ENCODE measurements around the gene REG3A.

The REG3A gene

GRCh38 chr2:79124907-79125720, 34.4 kb downstream of the REG3A start:
- H3K79me2 ChIP-seq (ENCODE audit: insufficient read depth, low read depth): no peaks in the 10 kb centered on the region
- H3K27ac ChIP-seq: no peak overlapping the region
- no peak overlapping the region for H3K9ac ChIP-seq
- H3K4me1 ChIP-seq (ENCODE audit: low read depth, poor library complexity, severe bottlenecking): peaks cover 5% of the 10 kb centered on the region
- H3K27me3 ChIP-seq (ENCODE audit: insufficient read depth, low read depth): no peaks in the 10 kb centered on the region
- no peaks in the 10 kb centered on the region for H4K20me1 ChIP-seq (ENCODE audit: insufficient read depth)
- no peak overlapping the region for H3K4me2 ChIP-seq
- H2AFZ ChIP-seq (ENCODE audit: low read depth): no peak overlapping the region
- TF ChIP-seq CTCF (conservative IDR thresholded peaks at IDR 0.05; ENCODE audit: low read depth, low read length): no peak
- no peak overlapping the region for H3K4me3 ChIP-seq (IDR thresholded peaks at IDR 0.05; ENCODE audit: insufficient read depth, low read depth, low read length)
- no peaks in the 10 kb centered on the region for H3K36me3 ChIP-seq (ENCODE audit: insufficient read depth)

- no peaks in the 10 kb centered on the region for H3K79me2 ChIP-seq (ENCODE audit: insufficient read depth, low read depth)
- no peak overlapping the region for H3K4me2 ChIP-seq
- no peak for TF ChIP-seq CTCF (conservative IDR thresholded peaks at IDR 0.05; ENCODE audit: low read depth, low read length)
- no peaks in the 10 kb centered on the region for H3K27me3 ChIP-seq (ENCODE audit: insufficient read depth, low read depth)
- no peak overlapping the region for H2AFZ ChIP-seq (ENCODE audit: low read depth)
- H3K36me3 ChIP-seq (ENCODE audit: insufficient read depth): no peaks in the 10 kb centered on the region
- no peak overlapping the region for H3K4me3 ChIP-seq (IDR thresholded peaks at IDR 0.05; ENCODE audit: insufficient read depth, low read depth, low read length)
- no peak overlapping the region for H3K9ac ChIP-seq
- no peak overlapping the region for H3K27ac ChIP-seq
- no peaks in the 10 kb centered on the region for H3K4me1 ChIP-seq (ENCODE audit: low read depth, poor library complexity, severe bottlenecking)
- no peaks in the 10 kb centered on the region for H4K20me1 ChIP-seq (ENCODE audit: insufficient read depth)
Measured at GRCh38 chr2:79122676-79123075, 36.9 kb downstream of the REG3A start.

- no peak for TF ChIP-seq CTCF (conservative IDR thresholded peaks at IDR 0.05; ENCODE audit: low read depth, low read length)
- Histone ChIP-seq H3K36me3 (ENCODE audit: insufficient read depth) (no peaks in the 10 kb centered on the region), H3K4me1 (ENCODE audit: low read depth, poor library complexity, severe bottlenecking) (no peaks in the 10 kb centered on the region), H3K9ac (no peak within 1 kb of the TSS), H3K4me2 (no peak within 1 kb of the TSS), H2AFZ (ENCODE audit: low read depth) (no peak within 1 kb of the TSS), H4K20me1 (ENCODE audit: insufficient read depth) (no peaks in the 10 kb centered on the region), H3K4me3 (IDR thresholded peaks at IDR 0.05; ENCODE audit: insufficient read depth, low read depth, low read length) (no peak within 1 kb of the TSS), H3K27ac (no peak within 1 kb of the TSS), H3K27me3 (ENCODE audit: insufficient read depth, low read depth) (no peaks in the 10 kb centered on the region), H3K79me2 (ENCODE audit: insufficient read depth, low read depth) (no peaks in the 10 kb centered on the region)
Measured at GRCh38 chr2:79120194-79120713, 39.3 kb downstream of the REG3A start, which contains the start of gene REG1A. Gene REG1A, plus strand, starts transcription at chr2:79120488. Its CDS starts 374 bp downstream, at chr2:79120862.

- H3K36me3 ChIP-seq (ENCODE audit: insufficient read depth): no peaks in the 10 kb centered on the region
- no peaks in the 10 kb centered on the region for H4K20me1 ChIP-seq (ENCODE audit: insufficient read depth)
- no peaks in the 10 kb centered on the region for H3K79me2 ChIP-seq (ENCODE audit: insufficient read depth, low read depth)
- no peaks in the 10 kb centered on the region for H3K27me3 ChIP-seq (ENCODE audit: insufficient read depth, low read depth)
- no peak overlapping the region for H3K27ac ChIP-seq
- no peak overlapping the region for H2AFZ ChIP-seq (ENCODE audit: low read depth)
- H3K4me1 ChIP-seq (ENCODE audit: low read depth, poor library complexity, severe bottlenecking): no peaks in the 10 kb centered on the region
- no peak overlapping the region for H3K9ac ChIP-seq
- no peak overlapping the region for H3K4me2 ChIP-seq
- no peak overlapping the region for H3K4me3 ChIP-seq (IDR thresholded peaks at IDR 0.05; ENCODE audit: insufficient read depth, low read depth, low read length)
- no peak for TF ChIP-seq CTCF (conservative IDR thresholded peaks at IDR 0.05; ENCODE audit: low read depth, low read length)
Measured at GRCh38 chr2:79116997-79117928, 42.3 kb downstream of the REG3A start.

Measured in KMS-11 (cell line).